ENCODE data around the gene CLECL1.
"Not testable (repeated sequence)": the region's sequence is repeated elsewhere in the genome, so short reads cannot be mapped to it uniquely, and the experiment has no call there.

The CLECL1 gene

DNA sequence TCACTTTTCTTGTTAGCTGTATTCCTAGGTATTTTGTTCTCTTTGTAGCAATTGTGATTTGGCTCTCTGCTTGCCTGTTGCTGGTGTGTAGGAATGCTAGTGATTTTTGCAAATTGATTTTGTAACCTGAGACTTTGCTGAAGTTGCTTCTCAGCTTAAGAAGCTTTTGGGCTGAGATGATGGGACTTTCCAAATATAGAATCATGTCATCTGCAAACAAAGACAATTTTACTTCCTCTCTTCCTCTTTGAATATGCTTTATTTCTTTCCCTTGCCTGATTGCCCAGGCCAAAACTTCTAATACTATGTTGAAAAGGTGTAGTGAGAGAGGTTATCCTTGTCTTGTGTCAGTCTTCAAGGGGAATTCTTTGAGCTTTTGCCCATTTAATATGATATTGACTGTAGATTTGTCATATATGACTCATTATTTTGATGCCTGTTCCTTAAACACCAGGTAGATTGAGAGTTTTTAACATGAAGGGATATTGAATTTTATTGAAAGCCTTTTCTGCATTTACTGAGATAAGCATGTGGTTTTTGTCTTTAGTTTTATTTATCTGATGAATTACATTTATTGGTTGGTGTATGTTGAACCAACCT lies 26.7 kb downstream of the CLECL1 start:
- TF ChIP-seq, protein P1, sequence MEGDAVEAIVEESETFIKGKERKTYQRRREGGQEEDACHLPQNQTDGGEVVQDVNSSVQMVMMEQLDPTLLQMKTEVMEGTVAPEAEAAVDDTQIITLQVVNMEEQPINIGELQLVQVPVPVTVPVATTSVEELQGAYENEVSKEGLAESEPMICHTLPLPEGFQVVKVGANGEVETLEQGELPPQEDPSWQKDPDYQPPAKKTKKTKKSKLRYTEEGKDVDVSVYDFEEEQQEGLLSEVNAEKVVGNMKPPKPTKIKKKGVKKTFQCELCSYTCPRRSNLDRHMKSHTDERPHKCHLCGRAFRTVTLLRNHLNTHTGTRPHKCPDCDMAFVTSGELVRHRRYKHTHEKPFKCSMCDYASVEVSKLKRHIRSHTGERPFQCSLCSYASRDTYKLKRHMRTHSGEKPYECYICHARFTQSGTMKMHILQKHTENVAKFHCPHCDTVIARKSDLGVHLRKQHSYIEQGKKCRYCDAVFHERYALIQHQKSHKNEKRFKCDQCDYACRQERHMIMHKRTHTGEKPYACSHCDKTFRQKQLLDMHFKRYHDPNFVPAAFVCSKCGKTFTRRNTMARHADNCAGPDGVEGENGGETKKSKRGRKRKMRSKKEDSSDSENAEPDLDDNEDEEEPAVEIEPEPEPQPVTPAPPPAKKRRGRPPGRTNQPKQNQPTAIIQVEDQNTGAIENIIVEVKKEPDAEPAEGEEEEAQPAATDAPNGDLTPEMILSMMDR (conservative IDR thresholded peaks at IDR 0.05): no peak
- TF ChIP-seq ZFX (IDR thresholded peaks at IDR 0.05): no peak
- H3K27ac ChIP-seq: no peak overlapping the region

DNA sequence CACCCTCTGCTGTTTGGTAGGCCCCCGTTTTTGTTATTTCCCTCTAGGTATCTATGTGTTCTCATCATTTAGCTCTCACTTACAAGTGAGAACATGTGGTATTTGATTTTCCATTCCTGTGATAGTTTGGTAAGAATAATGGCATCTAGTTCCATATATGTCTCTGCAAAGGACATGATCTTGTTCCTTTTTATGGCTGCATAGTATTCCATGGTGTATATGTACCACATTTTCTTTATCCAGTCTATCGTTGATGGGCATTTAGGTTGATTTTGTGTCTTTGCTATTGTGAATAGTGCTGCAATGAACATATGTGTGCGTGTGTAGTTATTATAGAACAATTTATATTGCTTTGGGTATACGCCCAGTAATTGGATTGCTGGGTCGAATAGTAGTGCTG lies 28.3 kb downstream of the CLECL1 start:
- H3K27ac ChIP-seq: not testable (repeated sequence)

DNA sequence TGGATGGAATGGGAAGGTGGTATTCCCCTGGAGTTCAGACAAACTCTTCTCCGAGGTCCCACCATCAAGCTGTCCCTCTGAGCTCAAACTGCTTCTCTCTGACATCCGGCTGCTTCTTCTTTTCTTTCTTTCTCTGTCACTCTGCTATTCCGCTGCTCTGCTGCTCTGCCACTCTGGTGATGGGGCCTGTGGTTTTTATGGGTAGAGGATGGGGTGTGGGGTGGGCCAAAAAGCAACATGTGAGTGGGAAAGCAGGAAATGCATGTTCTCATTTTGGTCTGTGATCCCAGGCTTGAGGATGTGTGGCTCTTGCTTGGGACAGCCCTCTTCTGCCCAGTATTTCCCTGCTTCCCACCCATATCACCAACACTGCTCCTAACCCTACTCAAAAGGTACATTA lies 30.6 kb downstream of the CLECL1 start:
- no peak for TF ChIP-seq ZFX (IDR thresholded peaks at IDR 0.05)
- TF ChIP-seq, protein P1 (conservative IDR thresholded peaks at IDR 0.05): no peak

DNA sequence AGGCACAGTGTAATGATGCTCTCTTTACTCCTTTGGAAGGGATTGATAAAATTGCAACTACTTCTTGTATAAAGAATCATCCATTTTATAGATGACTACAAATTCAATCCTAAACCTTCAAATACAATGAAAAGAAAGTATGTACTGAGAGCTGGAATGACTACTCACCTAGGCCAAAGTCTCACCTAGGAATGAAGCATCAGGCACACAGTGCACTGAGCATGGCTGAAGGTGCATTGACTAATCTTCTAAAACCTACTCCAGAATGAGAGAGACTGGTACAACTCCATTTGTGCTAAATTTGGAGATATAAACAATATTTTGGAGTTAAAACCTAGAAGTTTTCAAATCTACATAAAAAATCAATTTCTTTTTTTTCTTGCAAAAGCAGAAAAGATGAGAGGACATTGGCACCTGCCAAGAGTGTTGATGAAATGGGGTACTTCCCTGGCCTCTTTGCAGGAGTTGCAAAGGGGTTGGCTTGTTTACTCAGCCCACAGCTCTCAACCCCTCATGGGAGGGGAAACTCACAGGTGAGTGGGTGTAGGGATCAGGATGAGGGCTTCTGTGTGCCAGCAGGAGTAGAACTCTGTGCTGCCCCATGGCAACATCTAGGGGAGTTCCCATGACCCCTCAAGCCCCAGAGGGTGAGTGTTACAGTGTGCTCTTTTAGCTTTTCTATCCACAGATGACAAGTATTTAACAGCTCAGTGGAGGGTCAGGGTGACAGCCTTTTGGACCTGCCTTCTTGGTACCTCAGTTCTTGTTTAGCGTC lies 31.3 kb downstream of the CLECL1 start:
- TF ChIP-seq, protein P1 (conservative IDR thresholded peaks at IDR 0.05): no peak
- no peak for TF ChIP-seq ZFX (IDR thresholded peaks at IDR 0.05)
- no peak overlapping the region for H3K27ac ChIP-seq

More for the DNA sequence above, 30.6 kb downstream of the CLECL1 start:
- no peak overlapping the region for H3K27ac ChIP-seq

DNA sequence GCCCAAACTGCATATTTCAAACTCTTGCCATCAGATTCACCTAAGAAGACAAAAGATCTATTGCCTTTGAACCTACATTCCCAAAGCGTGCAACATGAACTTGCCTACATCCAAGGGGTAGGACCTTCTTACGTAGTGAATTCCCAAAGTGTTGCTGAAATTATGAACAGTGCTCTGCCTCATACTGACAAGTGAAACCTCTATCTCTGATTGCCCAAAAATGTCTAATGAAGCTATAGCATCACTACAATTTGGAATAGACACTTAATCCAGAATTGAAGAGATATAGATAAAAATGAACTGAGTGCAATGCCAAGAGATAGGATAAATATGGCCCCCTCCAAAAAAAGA lies 32.3 kb downstream of the CLECL1 start:
- TF ChIP-seq, protein P1 (conservative IDR thresholded peaks at IDR 0.05): no peak
- no peak for TF ChIP-seq ZFX (IDR thresholded peaks at IDR 0.05)
- no peak overlapping the region for H3K27ac ChIP-seq

DNA sequence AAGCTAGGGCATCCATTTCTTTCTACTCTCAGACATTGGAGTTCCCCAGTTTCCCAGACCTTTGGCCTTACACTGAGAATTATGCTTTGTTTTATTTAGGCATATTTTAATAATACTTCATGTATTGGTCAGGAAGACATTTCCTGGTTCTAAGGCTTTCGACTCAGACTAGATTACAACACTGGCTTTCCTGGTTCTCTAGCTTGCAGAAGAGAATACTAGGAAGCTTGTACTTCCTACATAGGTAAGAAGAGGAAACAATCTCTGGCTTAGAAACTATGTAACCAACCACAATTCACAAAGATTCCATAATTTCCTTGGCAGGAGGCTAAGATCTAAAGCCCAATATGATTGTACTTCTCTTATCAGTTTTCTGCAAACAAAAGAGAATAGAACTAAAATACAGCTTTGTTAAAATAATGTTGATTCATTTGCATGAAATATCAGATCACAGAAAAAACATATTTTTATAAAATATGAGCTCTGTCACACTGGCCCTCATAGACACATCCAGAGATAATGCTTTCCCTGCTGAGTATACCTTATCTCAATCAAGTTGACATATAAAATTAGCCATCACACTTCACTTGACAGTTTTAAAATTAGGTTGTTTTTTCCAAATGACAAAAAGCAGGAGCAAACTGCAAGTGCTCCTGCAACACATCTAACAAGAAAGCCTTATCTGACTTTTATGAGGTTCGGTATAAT lies 32.8 kb downstream of the CLECL1 start:
- H3K27ac ChIP-seq: no peak overlapping the region
- TF ChIP-seq, protein P1 (conservative IDR thresholded peaks at IDR 0.05): no peak
- TF ChIP-seq ZFX (IDR thresholded peaks at IDR 0.05): no peak

DNA sequence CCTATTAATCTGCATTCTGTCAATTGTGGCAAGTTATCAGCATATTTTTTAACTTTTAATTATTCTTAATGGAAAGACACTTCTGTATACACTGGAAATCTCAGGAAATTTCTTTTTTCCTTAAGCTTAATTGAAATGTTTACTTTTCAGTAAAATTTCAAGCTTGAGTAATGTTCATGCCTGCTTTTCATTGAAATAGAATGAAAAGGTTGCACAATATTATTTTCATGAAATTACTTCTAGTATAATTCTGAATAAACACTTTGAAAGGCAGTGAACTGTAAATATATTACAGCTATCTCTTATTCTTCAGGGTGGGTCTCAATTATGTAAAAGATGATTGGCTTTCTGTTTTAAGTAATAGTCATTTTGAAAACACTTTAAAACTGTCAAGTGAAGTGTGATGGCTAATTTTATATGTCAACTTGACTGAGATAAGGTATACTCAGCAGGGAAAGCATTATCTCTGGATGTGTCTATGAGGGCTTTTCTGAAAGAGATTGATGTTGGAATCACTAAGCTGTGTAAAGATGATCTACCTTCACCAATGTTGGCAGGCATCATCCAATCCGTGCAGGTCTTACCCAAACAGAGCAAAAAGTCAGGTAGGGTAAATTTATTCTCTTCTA lies 33.5 kb downstream of the CLECL1 start:
- no peak overlapping the region for H3K27ac ChIP-seq
- no peak for TF ChIP-seq ZFX (IDR thresholded peaks at IDR 0.05)
- TF ChIP-seq, protein P1 (conservative IDR thresholded peaks at IDR 0.05): no peak

All from C4-2B (cell line).